Neural cell (in vitro differentiated cells): ENCODE data around the gene REPS2. TPM values are rescaled to one million over a fixed set of nuclear protein-coding genes. Genes with fewer than 3 reads are reported as not detected.

Experiments
- H2AFZ ChIP-seq: fragments of 200-600, 300-800 bp; sonication (generic), shearing (Covaris generic); 2 replicates; pipeline ENCODE4 v1.6.0; 2014; ENCODE audit warnings: low read depth, mild to moderate bottlenecking, antibody characterized with exemption, low read length, moderate library complexity
- H3F3A ChIP-seq: fragments of 200-600 bp; shearing (Covaris generic); 2 replicates; pipeline ENCODE4 v1.6.1; 2016; ENCODE audit warnings: mild to moderate bottlenecking, moderate library complexity, mixed read lengths, antibody characterized with exemption, low read length; ENCODE audit not compliant: insufficient read depth, poor library complexity, severe bottlenecking
- H3K27ac ChIP-seq: fragments of 200-600, 300-800 bp; sonication (generic), shearing (Covaris generic); 2 replicates; pipeline ENCODE4 v1.5.1; 2014; ENCODE audit warnings: mild to moderate bottlenecking, low read length, moderate library complexity
- H3K27me3 ChIP-seq: fragments of 300-800, 200-600 bp; sonication (generic), shearing (Covaris generic); 2 replicates; pipeline ENCODE4 v1.6.0; 2014; ENCODE audit warnings: mild to moderate bottlenecking, low read depth, low read length, moderate library complexity; ENCODE audit not compliant: insufficient read depth
- H3K36me3 ChIP-seq: fragments of 300-800, 200-600 bp; sonication (generic), shearing (Covaris generic); 2 replicates; pipeline ENCODE4 v1.5.1; 2014; ENCODE audit warnings: mild to moderate bottlenecking, antibody characterized with exemption, low read length, moderate library complexity; ENCODE audit not compliant: insufficient read depth
- H3K4me2 ChIP-seq: fragments of 300-800, 200-600 bp; sonication (generic), shearing (Covaris generic); 2 replicates; pipeline ENCODE4 v1.6.0; 2014; ENCODE audit warnings: mild to moderate bottlenecking, low read length
- H3K4me3 ChIP-seq: fragments of 300-800, 200-600 bp; sonication (generic), shearing (Covaris generic); 2 replicates; pipeline ENCODE4 v1.5.1; 2014; ENCODE audit warnings: mild to moderate bottlenecking, low read length, moderate library complexity
- H3K79me2 ChIP-seq: fragments of 200-600 bp; shearing (Covaris generic); replicated peaks from 2 replicates; pipeline ENCODE4 v1.6.0; 2014; ENCODE audit warnings: mild to moderate bottlenecking, low read length, moderate library complexity; ENCODE audit not compliant: insufficient read depth
- H3K9ac ChIP-seq: fragments of 300-800, 200-600 bp; sonication (generic), shearing (Covaris generic); 2 replicates; pipeline ENCODE4 v1.6.1; 2016; ENCODE audit warnings: mild to moderate bottlenecking, low read length, mixed read lengths
- H3K9me2 ChIP-seq: fragments of 200-600 bp; shearing (Covaris generic); 2 replicates; pipeline ENCODE4 v1.6.1; 2016; ENCODE audit warnings: mild to moderate bottlenecking, low read length, mixed read lengths; ENCODE audit not compliant: insufficient read depth
- H3K9me3 ChIP-seq: fragments of 200-600, 300-800 bp; sonication (generic), shearing (Covaris generic); 2 replicates; pipeline ENCODE4 v1.6.1; 2016; ENCODE audit warnings: mild to moderate bottlenecking, mixed run types, low read length, moderate library complexity, mixed read lengths
- H4K20me1 ChIP-seq: fragments of 200-600 bp; shearing (Covaris generic); 2 replicates; pipeline ENCODE4 v1.6.1; 2016; ENCODE audit warnings: mild to moderate bottlenecking, mixed run types; ENCODE audit not compliant: insufficient read depth
- EP300 ChIP-seq: fragments of 450-650 bp; conservative IDR thresholded peaks from 2 replicates; pipeline ENCODE4 v1.6.1; 2014; ENCODE audit warnings: antibody characterized with exemption, mild to moderate bottlenecking, moderate library complexity; ENCODE audit not compliant: poor library complexity, severe bottlenecking
- EZH2 ChIP-seq: fragments of 200-600, 300-800 bp; shearing (Covaris generic), sonication (generic); IDR thresholded peaks from 2 replicates; pipeline ENCODE4 v1.6.1; 2014; ENCODE audit warnings: antibody characterized with exemption, low read length, borderline replicate concordance, mild to moderate bottlenecking; ENCODE audit not compliant: insufficient read depth, poor library complexity, severe bottlenecking
- MXI1 ChIP-seq: fragments of 450-650 bp; conservative IDR thresholded peaks from 2 replicates; pipeline ENCODE4 v1.6.1; 2014; ENCODE audit warnings: antibody characterized with exemption, mild to moderate bottlenecking; ENCODE audit not compliant: poor library complexity, severe bottlenecking
- POLR2AphosphoS5 ChIP-seq: IDR thresholded peaks from 2 replicates; pipeline ENCODE4 v1.6.1; 2012
- RAD21 ChIP-seq: fragments of 450-650 bp; conservative IDR thresholded peaks from 2 replicates; pipeline ENCODE4 v1.6.1; 2014; ENCODE audit warnings: antibody characterized with exemption, mild to moderate bottlenecking, moderate library complexity
- SMC3 ChIP-seq: fragments of 450-650 bp; conservative IDR thresholded peaks from 2 replicates; pipeline ENCODE4 v1.6.1; 2014; ENCODE audit warnings: antibody characterized with exemption, mild to moderate bottlenecking, moderate library complexity; ENCODE audit not compliant: poor library complexity
- TAF1 ChIP-seq: IDR thresholded peaks from 2 replicates; pipeline ENCODE4 v1.6.1; 2012; ENCODE audit warnings: low read depth
- polyA plus RNA-seq: library from polyadenylated mRNA; depleted of rRNA; stranded (reverse); fragments of >200 nt; gene quantifications from 2 replicates; pipeline ENCODE4 v1.2.3, GENCODE V29; 2014
- TF ChIP-seq, protein P1 (sequence below): IDR thresholded peaks from 2 replicates; pipeline ENCODE4 v1.6.1; 2012; ENCODE audit warnings: borderline replicate concordance
- TF ChIP-seq, protein P2 (sequence below): fragments of 450-650 bp; IDR thresholded peaks from 2 replicates; pipeline ENCODE4 v1.5.1; 2014; ENCODE audit warnings: antibody characterized with exemption, mild to moderate bottlenecking, moderate library complexity; ENCODE audit not compliant: poor library complexity, severe bottlenecking

Gene REPS2
- polyA plus RNA-seq, 1 donor from 2014 or later = 15.1 TPM

DNA sequence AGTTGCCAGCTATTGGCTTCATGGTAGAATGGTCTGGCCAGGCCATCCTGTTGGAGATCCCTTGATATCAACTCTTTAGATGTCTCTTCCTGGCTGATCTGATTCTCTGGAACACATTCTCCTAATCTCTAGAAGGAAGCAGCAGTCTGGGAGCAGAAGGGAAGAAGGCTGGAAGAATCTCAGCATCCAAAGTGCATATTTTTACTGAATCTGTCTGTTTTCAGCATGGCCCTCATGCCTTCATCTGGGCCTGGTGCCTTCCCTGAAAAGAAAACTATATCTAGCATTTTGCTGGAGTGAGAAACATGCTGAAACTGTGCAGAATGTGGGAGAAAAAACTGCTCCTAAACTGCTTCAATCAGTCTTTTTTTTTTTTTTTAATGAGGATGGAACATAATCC, 148.7 kb downstream of the REPS2 start:
- no peaks in the 10 kb centered on the region for H3K9me3 ChIP-seq

DNA sequence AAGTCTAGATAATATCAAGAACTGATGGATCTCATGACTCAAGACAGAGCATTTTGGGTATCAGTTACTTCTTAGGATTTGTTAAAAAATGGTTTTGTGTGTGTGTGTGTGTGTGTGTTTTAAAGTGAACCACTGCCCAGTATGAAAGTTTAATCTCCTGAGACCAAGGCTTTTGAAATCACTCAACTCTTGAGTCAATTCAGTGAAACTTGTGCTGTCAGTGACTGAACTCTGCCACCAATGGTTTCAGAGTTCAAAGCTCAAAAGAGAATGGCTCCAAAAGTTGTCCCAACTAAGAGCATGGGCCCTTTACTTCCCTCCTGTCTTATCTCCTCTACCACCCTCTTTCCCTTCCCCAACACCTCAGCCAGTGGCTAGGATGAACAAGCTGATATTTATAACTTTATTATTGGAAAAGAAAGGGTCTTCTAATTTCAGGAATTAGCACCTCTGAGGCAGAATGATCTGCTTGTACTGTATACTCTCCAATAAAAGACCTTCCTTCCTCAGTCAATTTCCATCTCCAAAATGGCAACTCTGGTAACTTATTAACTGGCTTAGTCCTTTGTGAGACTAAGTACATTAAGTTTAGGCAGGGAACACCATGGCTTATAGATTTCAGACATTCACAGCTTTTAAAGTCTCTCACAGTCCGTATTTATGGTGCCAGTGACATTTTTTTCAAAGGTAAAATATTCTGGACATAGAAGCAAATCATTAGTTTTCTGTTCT, 152.2 kb downstream of the REPS2 start:
- Histone ChIP-seq H3K4me2 (no peak overlapping the region), H2AFZ (no peak overlapping the region), H3K27ac (no peak overlapping the region), H3K79me2 (no peaks in the 10 kb centered on the region), H3K9me3 (no peaks in the 10 kb centered on the region), H3F3A (no peaks in the 10 kb centered on the region), H3K9me2 (no peaks in the 10 kb centered on the region), H3K27me3 (no peaks in the 10 kb centered on the region), H3K4me3 (no peak overlapping the region), H3K9ac (no peak overlapping the region), H3K36me3 (no peaks in the 10 kb centered on the region), H4K20me1 (no peaks in the 10 kb centered on the region)
- TF ChIP-seq EZH2 = no peak
- TF ChIP-seq SMC3 = no peak
- no peak for TF ChIP-seq TAF1
- no peak for TF ChIP-seq POLR2AphosphoS5
- no peak for TF ChIP-seq MXI1
- TF ChIP-seq EP300 = no peak
- TF ChIP-seq, protein P1, sequence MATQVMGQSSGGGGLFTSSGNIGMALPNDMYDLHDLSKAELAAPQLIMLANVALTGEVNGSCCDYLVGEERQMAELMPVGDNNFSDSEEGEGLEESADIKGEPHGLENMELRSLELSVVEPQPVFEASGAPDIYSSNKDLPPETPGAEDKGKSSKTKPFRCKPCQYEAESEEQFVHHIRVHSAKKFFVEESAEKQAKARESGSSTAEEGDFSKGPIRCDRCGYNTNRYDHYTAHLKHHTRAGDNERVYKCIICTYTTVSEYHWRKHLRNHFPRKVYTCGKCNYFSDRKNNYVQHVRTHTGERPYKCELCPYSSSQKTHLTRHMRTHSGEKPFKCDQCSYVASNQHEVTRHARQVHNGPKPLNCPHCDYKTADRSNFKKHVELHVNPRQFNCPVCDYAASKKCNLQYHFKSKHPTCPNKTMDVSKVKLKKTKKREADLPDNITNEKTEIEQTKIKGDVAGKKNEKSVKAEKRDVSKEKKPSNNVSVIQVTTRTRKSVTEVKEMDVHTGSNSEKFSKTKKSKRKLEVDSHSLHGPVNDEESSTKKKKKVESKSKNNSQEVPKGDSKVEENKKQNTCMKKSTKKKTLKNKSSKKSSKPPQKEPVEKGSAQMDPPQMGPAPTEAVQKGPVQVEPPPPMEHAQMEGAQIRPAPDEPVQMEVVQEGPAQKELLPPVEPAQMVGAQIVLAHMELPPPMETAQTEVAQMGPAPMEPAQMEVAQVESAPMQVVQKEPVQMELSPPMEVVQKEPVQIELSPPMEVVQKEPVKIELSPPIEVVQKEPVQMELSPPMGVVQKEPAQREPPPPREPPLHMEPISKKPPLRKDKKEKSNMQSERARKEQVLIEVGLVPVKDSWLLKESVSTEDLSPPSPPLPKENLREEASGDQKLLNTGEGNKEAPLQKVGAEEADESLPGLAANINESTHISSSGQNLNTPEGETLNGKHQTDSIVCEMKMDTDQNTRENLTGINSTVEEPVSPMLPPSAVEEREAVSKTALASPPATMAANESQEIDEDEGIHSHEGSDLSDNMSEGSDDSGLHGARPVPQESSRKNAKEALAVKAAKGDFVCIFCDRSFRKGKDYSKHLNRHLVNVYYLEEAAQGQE = no peak
- TF ChIP-seq, protein P2, sequence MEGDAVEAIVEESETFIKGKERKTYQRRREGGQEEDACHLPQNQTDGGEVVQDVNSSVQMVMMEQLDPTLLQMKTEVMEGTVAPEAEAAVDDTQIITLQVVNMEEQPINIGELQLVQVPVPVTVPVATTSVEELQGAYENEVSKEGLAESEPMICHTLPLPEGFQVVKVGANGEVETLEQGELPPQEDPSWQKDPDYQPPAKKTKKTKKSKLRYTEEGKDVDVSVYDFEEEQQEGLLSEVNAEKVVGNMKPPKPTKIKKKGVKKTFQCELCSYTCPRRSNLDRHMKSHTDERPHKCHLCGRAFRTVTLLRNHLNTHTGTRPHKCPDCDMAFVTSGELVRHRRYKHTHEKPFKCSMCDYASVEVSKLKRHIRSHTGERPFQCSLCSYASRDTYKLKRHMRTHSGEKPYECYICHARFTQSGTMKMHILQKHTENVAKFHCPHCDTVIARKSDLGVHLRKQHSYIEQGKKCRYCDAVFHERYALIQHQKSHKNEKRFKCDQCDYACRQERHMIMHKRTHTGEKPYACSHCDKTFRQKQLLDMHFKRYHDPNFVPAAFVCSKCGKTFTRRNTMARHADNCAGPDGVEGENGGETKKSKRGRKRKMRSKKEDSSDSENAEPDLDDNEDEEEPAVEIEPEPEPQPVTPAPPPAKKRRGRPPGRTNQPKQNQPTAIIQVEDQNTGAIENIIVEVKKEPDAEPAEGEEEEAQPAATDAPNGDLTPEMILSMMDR = no peak
- no peak for TF ChIP-seq RAD21

More for the DNA sequence above, 148.7 kb downstream of the REPS2 start:
- Histone ChIP-seq H3K9me2 (no peaks in the 10 kb centered on the region), H3K79me2 (no peaks in the 10 kb centered on the region), H2AFZ (no peak overlapping the region), H3K4me3 (no peak overlapping the region), H3F3A (no peaks in the 10 kb centered on the region), H3K36me3 (no peaks in the 10 kb centered on the region), H3K4me2 (no peak overlapping the region), H3K9ac (no peak overlapping the region), H3K27ac (no peak overlapping the region), H3K27me3 (no peaks in the 10 kb centered on the region), H4K20me1 (no peaks in the 10 kb centered on the region)
- TF ChIP-seq POLR2AphosphoS5 (no peak), EZH2 (no peak), MXI1 (no peak), SMC3 (no peak)
- TF ChIP-seq, protein P1 = no peak
- TF ChIP-seq, protein P2 = no peak
